Measurements from ENCODE around the gene GCNA.

GRCh38 chrX:71661919-71662318 is 83.7 kb downstream of the GCNA start:
- TF ChIP-seq CTCF (conservative IDR thresholded peaks at IDR 0.05; ENCODE audit: low read length) (no peak), EZH2phosphoT487 (IDR thresholded peaks at IDR 0.05; ENCODE audit: borderline replicate concordance) (no peak)

All from Loucy (cell line).